Raji (cell line): ENCODE measurements around the gene TBXAS1.

Experiments
- POLR2A ChIP-seq: IDR thresholded peaks from 2 replicates; pipeline ENCODE4 v1.6.1; 2011; ENCODE audit warnings: low read depth, low read length, control low read depth; ENCODE audit not compliant: insufficient read depth

The TBXAS1 gene

DNA sequence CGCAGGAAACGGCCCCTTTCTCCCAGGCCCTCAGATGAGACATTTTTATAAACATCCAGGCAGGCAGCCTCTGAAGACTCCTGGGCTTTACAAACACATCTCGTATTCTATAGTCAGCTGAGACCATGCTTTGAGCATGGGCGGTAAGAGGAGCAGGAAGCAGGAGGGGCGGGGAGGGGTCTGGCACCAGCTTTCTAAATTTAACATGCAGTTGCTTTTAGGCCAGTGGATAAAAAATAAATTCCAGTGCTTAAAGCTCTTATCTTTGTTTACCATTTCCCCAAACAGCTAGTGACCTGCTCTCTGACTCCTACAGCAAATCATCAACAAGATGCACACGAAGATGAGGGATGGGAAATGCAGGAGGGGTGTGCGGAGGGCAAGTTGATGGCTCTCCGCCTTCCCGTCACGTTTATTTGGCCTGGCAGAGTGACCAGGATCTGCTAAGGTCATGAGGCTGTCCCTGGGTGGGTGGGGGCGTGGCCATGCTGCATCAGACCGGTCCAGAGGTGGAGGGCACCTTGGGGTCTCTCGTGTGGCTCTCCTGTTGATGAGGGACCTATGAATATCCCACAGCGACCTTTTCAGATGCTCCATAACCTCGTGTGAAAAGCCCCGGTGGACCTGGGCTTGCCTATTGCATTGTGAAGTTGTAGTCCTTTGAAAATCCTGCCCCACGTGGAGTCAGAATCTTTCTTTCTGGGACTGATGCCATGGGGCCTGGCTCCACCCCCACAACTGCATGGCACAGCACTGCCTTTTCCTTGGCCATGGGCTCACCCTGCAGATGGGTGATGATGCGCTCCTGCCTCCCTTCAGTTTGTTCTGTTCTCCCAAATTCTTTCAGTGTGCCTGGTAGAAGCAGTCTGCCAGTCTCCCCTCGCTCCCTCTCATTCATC, 166.2 kb downstream of the TBXAS1 start:
- TF ChIP-seq POLR2A, result no peak

DNA sequence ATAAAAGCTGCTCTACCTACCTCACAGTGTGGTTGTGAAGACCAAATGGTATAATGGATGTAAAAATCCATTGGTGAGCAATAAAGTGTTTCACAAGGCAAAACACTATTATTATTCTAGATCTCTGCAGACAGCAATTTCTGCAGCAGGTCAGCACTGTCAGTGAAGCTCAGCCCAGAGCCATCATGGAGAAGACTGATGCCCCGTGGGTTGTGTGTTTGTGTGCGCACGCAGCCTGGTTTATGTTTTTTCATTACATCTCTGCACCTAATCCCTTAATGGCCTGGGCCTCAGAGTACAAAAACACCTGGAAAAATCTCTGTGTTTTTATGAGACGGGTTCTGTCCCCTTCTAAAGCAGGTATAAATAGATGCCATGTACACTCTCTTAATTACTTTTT, 169.5 kb downstream of the TBXAS1 start:
- TF ChIP-seq POLR2A, result no peak

DNA sequence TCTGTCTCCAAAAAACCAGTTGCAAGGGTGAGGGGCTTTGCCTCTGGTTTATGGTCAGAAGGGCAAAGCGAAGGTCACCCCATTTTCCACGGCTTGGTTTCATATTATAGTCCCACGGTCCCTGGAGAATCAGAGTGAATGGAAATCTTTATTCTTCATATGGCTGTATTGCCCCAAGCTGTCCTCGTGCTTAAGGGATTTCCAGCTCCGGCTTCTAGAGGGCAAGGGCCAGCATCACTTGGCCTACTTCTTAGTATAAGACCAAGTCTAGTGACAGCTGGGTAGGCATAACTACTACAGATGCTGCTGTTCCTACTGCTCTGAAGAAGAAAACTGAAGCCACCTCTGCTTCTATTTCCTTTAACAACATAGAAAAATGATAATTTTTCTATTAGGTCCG, 170.5 kb downstream of the TBXAS1 start:
- no peak for TF ChIP-seq POLR2A

DNA sequence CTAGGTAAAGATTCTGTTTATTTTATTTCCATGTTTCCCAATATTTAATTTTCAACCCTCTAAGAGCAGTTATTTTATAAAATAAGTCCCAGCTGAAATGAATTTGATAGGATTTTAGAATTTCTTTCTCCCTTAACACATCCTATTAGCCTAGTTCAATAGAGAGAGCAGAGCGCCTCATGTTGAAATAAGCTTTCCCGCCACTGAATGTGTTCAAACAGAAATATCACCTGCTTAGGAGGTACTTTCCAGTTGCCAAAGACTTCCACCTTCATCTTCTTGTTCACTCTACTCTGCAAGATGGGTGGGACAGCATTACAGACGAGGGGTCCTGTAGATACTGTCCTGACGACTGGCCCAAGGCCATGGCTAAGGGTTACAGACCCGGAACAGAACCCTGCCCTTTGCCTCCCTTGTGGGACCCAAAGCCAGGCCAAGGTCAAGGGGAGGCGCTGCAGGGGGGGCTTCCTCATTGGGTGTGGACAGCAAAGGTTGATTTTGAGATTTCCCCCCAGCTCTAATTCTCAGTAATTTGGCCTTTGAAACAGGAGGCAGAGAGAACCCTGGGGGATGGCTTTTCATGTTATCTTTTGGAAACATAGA, 171.7 kb downstream of the TBXAS1 start:
- TF ChIP-seq POLR2A, result no peak

DNA sequence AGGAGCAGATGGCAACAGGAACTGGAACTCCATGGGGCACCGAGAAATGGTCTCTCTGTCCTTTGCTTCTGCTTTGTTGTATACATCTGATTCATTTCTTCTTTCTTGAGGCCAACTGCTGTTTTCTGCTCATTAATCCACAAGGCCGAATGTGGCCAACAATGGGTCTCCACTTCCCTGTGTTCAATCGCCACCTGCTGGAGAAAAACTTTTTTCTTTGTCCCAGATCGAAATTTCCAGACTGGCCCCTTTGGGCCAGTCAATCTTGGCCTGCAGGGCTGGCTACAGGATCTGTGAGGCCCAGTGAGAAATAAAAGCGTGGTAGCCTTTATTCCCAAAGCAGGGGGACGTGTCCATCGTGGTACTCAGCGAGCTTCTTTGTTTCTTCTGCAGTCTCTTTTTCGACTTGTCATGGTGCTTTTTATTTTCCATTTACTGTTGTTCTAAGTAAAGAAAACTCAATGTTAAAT, 174.9 kb downstream of the TBXAS1 start:
- TF ChIP-seq POLR2A, result no peak

DNA sequence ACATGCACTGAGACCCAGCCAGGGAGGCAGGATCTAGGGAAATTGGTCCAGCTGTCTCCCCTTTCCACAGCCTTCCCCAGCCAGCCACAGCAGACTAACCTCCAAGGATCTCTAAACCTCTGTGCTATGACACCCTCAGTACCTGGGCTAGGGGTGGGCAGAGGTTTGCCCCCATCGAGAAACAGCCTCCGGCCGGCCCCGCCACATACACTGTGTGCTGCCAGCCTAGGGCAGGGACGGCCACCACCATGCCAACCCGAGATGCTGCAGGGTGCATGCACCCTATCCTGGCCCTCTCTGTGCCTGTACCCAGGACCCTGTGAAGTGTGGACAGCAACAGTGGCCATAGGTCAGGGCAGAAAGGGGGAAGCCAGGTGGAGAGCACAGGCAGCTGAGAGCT, 175.6 kb downstream of the TBXAS1 start:
- TF ChIP-seq POLR2A, result no peak

DNA sequence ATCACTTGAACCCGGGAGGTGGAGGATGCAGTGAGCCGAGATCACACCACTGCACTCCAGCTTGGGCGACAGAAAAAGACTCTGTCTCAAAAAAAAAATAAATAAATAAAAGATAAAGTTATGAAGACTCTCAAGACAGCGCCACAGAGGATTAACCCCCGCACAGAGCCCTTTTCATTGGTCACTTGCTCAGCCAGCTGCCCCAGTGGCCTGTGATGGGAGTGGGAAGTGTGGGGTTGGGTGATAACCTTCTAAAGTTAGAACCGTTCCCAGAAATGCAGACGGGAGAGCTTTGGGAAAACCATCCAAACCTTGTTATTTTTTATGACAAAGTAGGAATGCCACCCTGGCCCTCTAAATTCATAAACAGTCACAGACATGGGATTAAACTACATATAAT, 176.3 kb downstream of the TBXAS1 start:
- no peak for TF ChIP-seq POLR2A

DNA sequence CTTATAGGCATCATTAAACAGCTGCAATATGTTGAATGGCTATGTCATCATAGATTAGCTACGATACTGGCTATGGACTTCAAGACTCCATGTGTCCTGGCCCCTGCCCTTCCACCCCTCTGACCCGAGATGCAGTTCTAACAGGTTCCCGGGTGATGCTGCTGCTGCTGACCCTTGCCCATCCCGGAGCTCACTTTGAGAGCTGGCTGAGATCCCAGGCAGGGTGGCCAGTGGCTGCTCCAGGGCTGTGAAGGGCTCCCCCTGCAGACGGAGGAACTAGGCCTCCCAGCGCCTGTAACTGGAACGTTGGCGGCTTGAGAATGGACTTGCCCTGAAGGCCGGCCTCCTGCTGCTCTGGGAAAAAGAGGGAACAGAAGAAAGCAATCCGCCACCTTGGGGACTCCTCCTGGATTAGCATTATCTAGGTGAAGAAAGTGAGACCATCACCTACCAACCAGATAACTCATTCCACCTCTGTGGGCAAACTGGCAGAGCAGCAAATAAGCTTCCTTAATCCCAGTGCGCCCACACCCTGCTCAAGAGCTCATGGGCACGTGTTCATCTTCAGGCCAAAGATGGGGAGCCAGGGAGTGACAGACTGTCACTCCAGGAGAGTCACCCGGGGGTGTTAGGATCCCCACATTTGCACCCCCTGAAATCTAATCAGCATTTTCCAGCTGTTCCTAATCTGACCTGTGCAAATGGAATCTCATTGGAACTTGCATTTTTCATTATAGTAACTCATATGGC, 176.9 kb downstream of the TBXAS1 start:
- no peak for TF ChIP-seq POLR2A

DNA sequence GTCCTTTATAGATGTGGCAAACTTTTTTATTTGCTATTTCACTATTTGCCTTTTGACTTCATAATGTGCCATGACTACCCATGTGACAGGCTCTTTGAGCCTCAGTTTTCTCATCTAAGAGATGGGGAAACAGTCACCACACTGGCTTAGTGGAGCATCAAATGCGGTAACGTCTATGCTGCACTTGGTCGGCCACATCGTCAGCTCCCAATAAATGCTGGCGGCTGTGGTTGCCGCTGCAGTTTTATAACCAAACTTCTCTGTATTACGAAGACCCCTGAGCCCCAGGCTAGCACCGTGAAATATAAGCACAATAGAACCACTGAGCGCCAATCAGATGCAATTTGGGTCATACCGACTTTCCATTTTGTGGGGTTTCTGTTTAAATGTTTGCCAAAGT, 177.5 kb downstream of the TBXAS1 start:
- no peak for TF ChIP-seq POLR2A

DNA sequence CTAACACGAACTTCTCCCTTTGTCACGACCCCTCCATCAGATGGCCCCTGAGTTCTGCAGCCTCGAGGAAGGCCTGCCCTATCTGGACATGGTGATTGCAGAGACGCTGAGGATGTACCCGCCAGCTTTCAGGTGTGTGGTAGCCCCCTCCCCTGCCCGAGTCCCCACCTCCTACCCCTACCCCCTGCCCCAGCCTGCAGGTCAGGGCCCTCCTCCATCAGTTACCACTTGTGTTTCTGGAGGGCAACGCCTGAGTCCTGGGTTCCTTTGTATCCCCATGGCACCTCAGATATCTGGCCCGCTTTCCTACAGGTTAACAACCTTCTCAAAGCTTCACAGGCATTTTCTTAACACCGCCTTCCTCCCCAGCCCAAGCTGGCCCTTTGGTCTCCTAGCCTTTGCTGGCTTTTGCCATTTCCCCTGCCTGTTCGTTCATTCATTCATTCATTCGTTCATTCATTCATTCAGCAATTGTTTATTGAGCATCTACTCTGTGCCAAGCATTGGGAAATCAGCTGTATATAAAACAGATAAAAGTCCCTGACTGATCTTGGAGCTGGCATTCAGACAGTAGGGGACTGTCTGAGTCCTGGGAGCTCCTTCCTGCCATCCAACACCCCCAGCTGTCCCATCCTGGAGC, 178.1 kb downstream of the TBXAS1 start:
- no peak for TF ChIP-seq POLR2A

DNA sequence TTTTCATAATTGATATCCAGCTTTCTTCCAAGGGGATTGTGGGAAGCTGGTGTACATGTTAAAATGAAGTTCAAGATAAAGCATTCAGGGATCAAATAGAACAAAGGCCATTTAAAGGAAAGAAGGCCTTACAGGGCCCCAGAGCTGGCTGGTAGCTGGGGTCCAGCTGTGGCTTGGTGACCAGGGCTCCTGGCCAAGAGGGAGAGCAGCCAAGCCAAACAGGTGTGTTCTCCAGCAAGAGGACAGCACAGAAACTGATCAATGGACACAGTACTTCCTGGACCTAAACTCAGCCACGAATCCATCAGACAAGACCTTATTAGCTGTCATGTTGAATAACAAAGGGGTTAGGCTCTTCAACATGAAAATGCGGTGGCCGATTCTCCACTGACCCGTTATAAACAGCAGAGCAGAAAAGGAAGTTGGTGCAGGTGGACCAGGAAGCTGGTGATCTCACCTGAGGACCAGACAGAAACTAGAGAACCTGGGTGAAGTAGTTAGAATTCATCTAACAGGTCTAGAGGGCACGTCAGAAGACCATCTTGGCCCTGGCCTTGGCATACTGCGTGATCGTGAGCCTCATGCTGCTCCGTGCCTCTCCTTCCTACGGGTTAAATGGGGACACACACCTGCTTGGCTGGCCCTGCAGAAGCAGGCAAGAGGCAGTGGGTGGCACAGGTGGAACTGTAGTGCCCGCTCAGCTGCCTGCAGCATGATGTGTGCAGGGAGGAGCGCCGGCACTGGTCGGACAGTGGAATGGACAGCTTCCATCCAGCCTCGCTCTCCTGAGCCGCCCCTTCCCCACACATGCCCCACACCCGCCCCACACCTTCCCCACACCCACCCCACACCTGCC, 179.9 kb downstream of the TBXAS1 start:
- TF ChIP-seq POLR2A, result no peak

DNA sequence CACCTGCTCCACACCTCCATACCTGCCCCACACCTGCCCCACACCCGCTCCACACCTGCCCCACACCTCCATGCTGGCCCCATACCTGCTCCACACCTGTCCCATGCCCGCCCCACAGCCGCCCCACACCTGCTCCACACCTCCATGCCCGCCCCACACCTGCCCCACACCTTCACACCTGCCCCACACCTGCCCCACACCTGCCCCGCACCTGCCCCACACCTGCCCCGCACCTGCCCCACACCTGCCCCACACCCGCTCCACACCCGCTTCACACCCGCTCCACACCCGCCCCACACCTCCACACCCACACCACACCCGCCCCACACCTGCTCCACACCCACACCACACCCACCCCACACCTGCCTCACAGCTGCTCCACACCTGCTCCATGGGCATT, 180.7 kb downstream of the TBXAS1 start:
- no peak for TF ChIP-seq POLR2A

DNA sequence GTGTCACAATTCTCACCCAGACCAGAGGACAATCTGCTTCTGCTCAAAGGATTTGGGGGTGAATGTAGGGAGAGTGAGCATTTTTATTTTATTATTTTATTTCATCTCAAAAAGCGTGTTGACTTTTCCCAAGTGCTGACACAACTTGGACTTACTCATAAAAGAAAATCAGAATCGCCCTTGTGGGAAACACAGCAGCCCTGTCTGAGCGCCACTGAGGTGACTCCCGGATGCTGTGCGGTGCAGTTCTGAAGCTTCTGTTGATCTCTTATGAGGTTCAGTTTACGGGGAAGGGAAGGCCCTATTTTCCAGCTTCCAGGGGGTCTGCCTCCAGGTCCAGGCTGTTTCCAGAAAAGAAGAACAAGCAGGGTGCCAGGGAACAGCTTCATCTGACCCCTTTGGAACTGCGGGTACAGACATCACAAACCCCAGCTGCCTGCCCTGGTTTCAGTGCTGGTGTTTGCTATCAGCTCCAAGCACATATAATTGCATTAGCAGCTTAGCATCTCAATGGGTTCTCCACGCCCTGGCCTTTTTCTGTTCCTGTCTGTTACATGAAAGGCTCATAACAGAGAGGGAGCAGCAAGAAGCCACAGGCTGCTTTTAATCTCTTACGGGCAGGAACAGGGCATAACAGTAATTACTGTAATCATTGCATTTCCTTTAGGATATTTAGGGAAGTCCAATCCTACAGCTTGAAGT, 181.3 kb downstream of the TBXAS1 start:
- TF ChIP-seq POLR2A, result no peak

DNA sequence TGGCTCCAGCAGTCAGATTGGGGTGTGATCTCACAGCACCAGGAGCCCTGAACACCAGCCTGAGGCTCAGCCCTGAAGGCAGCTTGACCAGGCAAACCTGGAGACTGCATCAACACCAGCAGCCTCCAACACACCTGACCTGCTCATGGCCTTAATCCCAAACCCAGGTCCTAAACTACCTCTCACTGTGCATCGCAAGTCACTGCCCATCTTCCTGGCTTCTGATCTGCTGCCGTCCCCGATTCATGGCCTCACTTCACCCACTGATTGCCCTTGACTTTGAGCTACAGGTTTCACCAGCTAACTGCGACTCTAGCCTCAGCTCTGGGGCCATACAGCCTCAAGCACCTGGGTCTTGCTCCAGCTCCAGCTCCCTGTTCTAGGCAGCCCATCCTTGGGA, 184.6 kb downstream of the TBXAS1 start:
- no peak for TF ChIP-seq POLR2A
